Measurements from ENCODE around the gene ASB11.

Gene ASB11

GRCh38 chrX:15315509-15315908, at the start of gene ASB11:
ASB11 (minus strand) TSS chrX:15315640; CDS start chrX:15315605, 35 bp downstream.
- DNase-seq (ENCODE audit: low spot score) = no peak

- DNase-seq (ENCODE audit: low spot score) = no peak
Measured at GRCh38 chrX:15359701-15360100, 44.3 kb upstream of the ASB11 start.

GRCh38 chrX:15358533-15358932, 43.1 kb upstream of the ASB11 start:
- DNase-seq (ENCODE audit: low spot score) = no peak

GRCh38 chrX:15356444-15356843, 41.0 kb upstream of the ASB11 start:
- DNase-seq (ENCODE audit: low spot score) = no peak

GRCh38 chrX:15350329-15350996, 35.0 kb upstream of the ASB11 start:
- DNase-seq (ENCODE audit: low spot score) = no peak

GRCh38 chrX:15349046-15349445, 33.6 kb upstream of the ASB11 start:
- DNase-seq (ENCODE audit: low spot score) = peak; percentile 39

GRCh38 chrX:15345976-15346375, 30.5 kb upstream of the ASB11 start:
- no peak for DNase-seq (ENCODE audit: low spot score)

GRCh38 chrX:15344106-15344505, 28.7 kb upstream of the ASB11 start:
- no peak for DNase-seq (ENCODE audit: low spot score)

- no peak for DNase-seq (ENCODE audit: low spot score)
Measured at GRCh38 chrX:15343075-15343476, 27.6 kb upstream of the ASB11 start.

- DNase-seq (ENCODE audit: low spot score) = no peak
Measured at GRCh38 chrX:15340867-15341266, 25.4 kb upstream of the ASB11 start.

GRCh38 chrX:15336023-15336413, 20.6 kb upstream of the ASB11 start:
- DNase-seq (ENCODE audit: low spot score) = peak; percentile 35

GRCh38 chrX:15335135-15336022, 19.9 kb upstream of the ASB11 start, which contains the start of gene PIGA:
PIGA (minus strand) TSS chrX:15335523; CDS start chrX:15331930, 3,593 bp downstream.
- DNase-seq (ENCODE audit: low spot score) = peak; percentile 92

- peak; percentile 30 for DNase-seq (ENCODE audit: low spot score)
Measured at GRCh38 chrX:15334561-15334960, 19.1 kb upstream of the ASB11 start.

- no peak for DNase-seq (ENCODE audit: low spot score)
Measured at GRCh38 chrX:15328821-15329220, 13.4 kb upstream of the ASB11 start.

- DNase-seq (ENCODE audit: low spot score) = no peak
Measured at GRCh38 chrX:15328131-15328530, 12.7 kb upstream of the ASB11 start.

GRCh38 chrX:15322472-15322871, 7.0 kb upstream of the ASB11 start:
- no peak for DNase-seq (ENCODE audit: low spot score)

GRCh38 chrX:15322072-15322471, 6.6 kb upstream of the ASB11 start:
- no peak for DNase-seq (ENCODE audit: low spot score)

GRCh38 chrX:15321447-15321846, 6.0 kb upstream of the ASB11 start:
- DNase-seq (ENCODE audit: low spot score) = no peak

- no peak for DNase-seq (ENCODE audit: low spot score)
Measured at GRCh38 chrX:15320297-15320696, 4.9 kb upstream of the ASB11 start.

GRCh38 chrX:15319075-15319474, 3.6 kb upstream of the ASB11 start:
- DNase-seq (ENCODE audit: low spot score) = no peak

- no peak for DNase-seq (ENCODE audit: low spot score)
Measured at GRCh38 chrX:15314472-15314871, 968 bp downstream of the ASB11 start.

GRCh38 chrX:15311119-15311518, 4.3 kb downstream of the ASB11 start:
- DNase-seq (ENCODE audit: low spot score) = no peak

- no peak for DNase-seq (ENCODE audit: low spot score)
Measured at GRCh38 chrX:15310117-15310516, 5.3 kb downstream of the ASB11 start.
